ENCODE data around the gene TXNRD2.
"Not testable (repeated sequence)": the region's sequence is repeated elsewhere in the genome, so short reads cannot be mapped to it uniquely, and the experiment has no call there.

TXNRD2 gene

GRCh38 chr22:19884954-19885751 lies 56.5 kb downstream of the TXNRD2 start:
- DNase-seq = no peak

- DNase-seq = no peak
Observed at GRCh38 chr22:19884161-19884953, 57.3 kb downstream of the TXNRD2 start.

- DNase-seq = not testable (repeated sequence)
Observed at GRCh38 chr22:19883446-19883845, 58.2 kb downstream of the TXNRD2 start.

GRCh38 chr22:19882446-19883381 lies 58.9 kb downstream of the TXNRD2 start:
- DNase-seq = no peak

- no peak for DNase-seq
Observed at GRCh38 chr22:19880786-19881569, 60.6 kb downstream of the TXNRD2 start.

GRCh38 chr22:19879992-19880785 lies 61.4 kb downstream of the TXNRD2 start:
- DNase-seq = no peak

- DNase-seq = no peak
Observed at GRCh38 chr22:19879643-19879991, 62.0 kb downstream of the TXNRD2 start.

GRCh38 chr22:19879246-19879570 lies 62.4 kb downstream of the TXNRD2 start:
- no peak for DNase-seq

GRCh38 chr22:19878461-19879245 lies 63.0 kb downstream of the TXNRD2 start:
- no peak for DNase-seq

GRCh38 chr22:19877626-19878339 lies 63.8 kb downstream of the TXNRD2 start:
- no peak for DNase-seq

GRCh38 chr22:19876941-19877625 lies 64.5 kb downstream of the TXNRD2 start:
- no peak for DNase-seq

- no peak for DNase-seq
Observed at GRCh38 chr22:19876314-19876940, 65.2 kb downstream of the TXNRD2 start.

- DNase-seq = no peak
Observed at GRCh38 chr22:19875531-19876313, 65.9 kb downstream of the TXNRD2 start.

GRCh38 chr22:19875061-19875530 lies 66.5 kb downstream of the TXNRD2 start:
- DNase-seq = no peak

- no peak for DNase-seq
Observed at GRCh38 chr22:19874307-19875060, 67.1 kb downstream of the TXNRD2 start.

- no peak for DNase-seq
Observed at GRCh38 chr22:19873960-19874306, 67.7 kb downstream of the TXNRD2 start.

All from CD4-positive, alpha-beta T cell treated with Interferon gamma for 1 hour (primary cell).